ENCODE data around the gene REEP6. TPM values are rescaled to one million over a fixed set of nuclear protein-coding genes. Genes with fewer than 3 reads are reported as not detected.

Gene REEP6
- polyA plus RNA-seq, 4 donors = 167 to 363 (median 244) TPM

- Histone ChIP-seq H3K4me3 (ENCODE audit: low read depth in 1 of 3, low read length in 3 of 3) (peak overlapping the region; percentile 25 to 59 (median 57)), H3K27me3 (ENCODE audit: control insufficient read depth in 3 of 3, insufficient read depth in 3 of 3, low read length in 3 of 3) (peaks cover 0 to 6% (median 2%) of the 10 kb centered on the region in 3 donors), H3K4me1 (ENCODE audit: control insufficient read depth in 3 of 3, insufficient read depth in 2 of 3, low read depth in 1 of 3, low read length in 2 of 3) (peaks cover 2 to 30% (median 6%) of the 10 kb centered on the region in 3 donors), H3K36me3 (ENCODE audit: control insufficient read depth in 3 of 3, insufficient read depth in 2 of 3, low read depth in 1 of 3, low read length in 3 of 3) (peaks cover 0 to 4% (median 0%) of the 10 kb centered on the region in 3 donors), H3K9me3 (ENCODE audit: control insufficient read depth in 2 of 2, insufficient read depth in 1 of 2, low read depth in 1 of 2, low read length in 1 of 2) (no peaks in the 10 kb centered on the region), H3K27ac (ENCODE audit: low read depth in 1 of 3, low read length in 2 of 3) (peak overlapping the region; percentile 70 to 88 (median 87))
- DNase-seq = no peak
- FAIRE-seq = no peak
- WGBS, 3 donors = 17 to 20% (median 17%) methylated on average over 37 of the region's 37 CpGs
Measured at GRCh38 chr19:1489463-1490310, 1.3 kb upstream of the REEP6 start.

- Histone ChIP-seq H3K4me1 (ENCODE audit: control insufficient read depth in 3 of 3, insufficient read depth in 2 of 3, low read depth in 1 of 3, low read length in 2 of 3) (peaks cover 2 to 38% (median 8%) of the 10 kb centered on the region in 3 donors), H3K36me3 (ENCODE audit: control insufficient read depth in 3 of 3, insufficient read depth in 2 of 3, low read depth in 1 of 3, low read length in 3 of 3) (peaks cover 0 to 12% (median 0%) of the 10 kb centered on the region in 3 donors), H3K27ac (ENCODE audit: low read depth in 1 of 3, low read length in 2 of 3) (peak within 1 kb of the TSS; percentile 87 to 97 (median 88)), H3K27me3 (ENCODE audit: control insufficient read depth in 3 of 3, insufficient read depth in 3 of 3, low read length in 3 of 3) (peaks cover 0 to 6% (median 2%) of the 10 kb centered on the region in 3 donors), H3K9me3 (ENCODE audit: control insufficient read depth in 2 of 2, insufficient read depth in 1 of 2, low read depth in 1 of 2, low read length in 1 of 2) (no peaks in the 10 kb centered on the region), H3K4me3 (ENCODE audit: low read depth in 1 of 3, low read length in 3 of 3) (peak within 1 kb of the TSS; percentile 25 to 97 (median 81))
- WGBS, 3 donors = 1% methylated on average over 69 to 74 of the region's 74 CpGs
- FAIRE-seq (peak; percentile 23), DNase-seq (peak; percentile 99)
Measured at GRCh38 chr19:1490311-1491113, 469 bp upstream of the REEP6 start, which contains the start of gene PCSK4. Gene PCSK4, minus strand, starts transcription at chr19:1490350. Its CDS starts 4 bp downstream, at chr19:1490346.

- H3K4me1 ChIP-seq (ENCODE audit: control insufficient read depth in 3 of 3, insufficient read depth in 2 of 3, low read depth in 1 of 3, low read length in 2 of 3) = peaks cover 2 to 51% (median 8%) of the 10 kb centered on the region in 3 donors
Measured at GRCh38 chr19:1491849-1492170, 829 bp downstream of the REEP6 start.

GRCh38 chr19:1492474-1493006 lies 1.6 kb downstream of the REEP6 start:
- FAIRE-seq = no peak
- H3K4me1 ChIP-seq (ENCODE audit: control insufficient read depth in 3 of 3, insufficient read depth in 2 of 3, low read depth in 1 of 3, low read length in 2 of 3) = peaks cover 2 to 59% (median 8%) of the 10 kb centered on the region in 3 donors
- DNase-seq = peak; percentile 77 to 92
- H3K9me3 ChIP-seq (ENCODE audit: control insufficient read depth in 2 of 2, insufficient read depth in 1 of 2, low read depth in 1 of 2, low read length in 1 of 2) = no peaks in the 10 kb centered on the region
- H3K27ac ChIP-seq (ENCODE audit: low read depth in 1 of 3, low read length in 2 of 3) = peak overlapping the region; percentile 65 to 97 (median 80)
- H3K4me3 ChIP-seq (ENCODE audit: low read depth in 1 of 3, low read length in 3 of 3) = peak overlapping the region in 2 of 3 donors; percentile 81 to 97
- peaks cover 0 to 6% (median 5%) of the 10 kb centered on the region in 3 donors for H3K27me3 ChIP-seq (ENCODE audit: control insufficient read depth in 3 of 3, insufficient read depth in 3 of 3, low read length in 3 of 3)
- H3K36me3 ChIP-seq (ENCODE audit: control insufficient read depth in 3 of 3, insufficient read depth in 2 of 3, low read depth in 1 of 3, low read length in 3 of 3) = peaks cover 0 to 32% (median 0%) of the 10 kb centered on the region in 3 donors
- 21 to 59% (median 26%) methylated on average over 10 of the region's 10 CpGs for WGBS, 3 donors

More at GRCh38 chr19:1491849-1492170, 829 bp downstream of the REEP6 start:
- peak overlapping the region; percentile 65 to 97 (median 80) for H3K27ac ChIP-seq (ENCODE audit: low read depth in 1 of 3, low read length in 2 of 3)
- H3K4me3 ChIP-seq (ENCODE audit: low read depth in 1 of 3, low read length in 3 of 3) = peak overlapping the region in 2 of 3 donors; percentile 81 to 97
- H3K27me3 ChIP-seq (ENCODE audit: control insufficient read depth in 3 of 3, insufficient read depth in 3 of 3, low read length in 3 of 3) = peaks cover 0 to 6% (median 2%) of the 10 kb centered on the region in 3 donors
- FAIRE-seq (no peak), DNase-seq (peak; percentile 37 to 53)
- no peaks in the 10 kb centered on the region for H3K9me3 ChIP-seq (ENCODE audit: control insufficient read depth in 2 of 2, insufficient read depth in 1 of 2, low read depth in 1 of 2, low read length in 1 of 2)
- 21 to 41% (median 33%) methylated on average over 12 of the region's 12 CpGs for WGBS, 3 donors
- H3K36me3 ChIP-seq (ENCODE audit: control insufficient read depth in 3 of 3, insufficient read depth in 2 of 3, low read depth in 1 of 3, low read length in 3 of 3) = peaks cover 0 to 25% (median 0%) of the 10 kb centered on the region in 3 donors

DNA sequence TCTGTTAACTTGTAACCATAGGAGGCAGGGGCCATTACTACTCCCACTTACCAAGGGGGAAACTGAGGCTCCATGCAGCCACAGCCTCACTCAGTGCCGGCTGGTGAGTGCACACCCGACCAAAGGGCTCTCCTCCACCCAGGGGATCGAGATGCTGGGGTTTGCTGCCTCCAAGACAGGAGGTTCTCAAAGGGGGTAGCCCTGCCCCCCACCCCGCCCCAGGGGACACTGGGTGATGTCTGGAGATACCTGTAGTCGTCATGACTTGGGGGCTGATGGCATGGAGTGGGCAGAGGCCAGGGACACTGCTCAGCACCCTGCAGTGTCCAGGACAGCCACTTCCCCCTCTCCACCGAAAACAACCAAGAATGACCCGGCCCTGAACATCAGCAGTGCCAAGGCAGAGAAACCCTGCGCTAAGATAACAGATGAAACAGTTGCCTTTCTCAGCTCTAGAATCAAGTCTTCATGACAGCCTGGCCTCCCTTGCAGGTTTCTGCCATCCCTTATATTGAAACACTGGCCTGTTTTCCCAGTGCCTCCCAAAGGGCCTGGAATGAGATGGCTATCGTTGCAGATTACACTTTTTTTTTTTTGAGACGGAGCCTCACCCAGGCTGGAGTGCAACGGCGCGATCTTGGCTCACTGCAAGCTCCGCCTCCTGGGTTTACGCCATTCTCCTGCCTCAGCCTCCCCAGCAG lies 3.3 kb downstream of the REEP6 start:
- H3K27ac ChIP-seq (ENCODE audit: low read depth in 1 of 3, low read length in 2 of 3) = peak overlapping the region; percentile 65 to 82 (median 80)
- FAIRE-seq (no peak), DNase-seq (peak in 1 of 2 donors; percentile 62)
- no peaks in the 10 kb centered on the region for H3K9me3 ChIP-seq (ENCODE audit: control insufficient read depth in 2 of 2, insufficient read depth in 1 of 2, low read depth in 1 of 2, low read length in 1 of 2)
- peaks cover 0 to 38% (median 0%) of the 10 kb centered on the region in 3 donors for H3K36me3 ChIP-seq (ENCODE audit: control insufficient read depth in 3 of 3, insufficient read depth in 2 of 3, low read depth in 1 of 3, low read length in 3 of 3)
- peaks cover 2 to 66% (median 8%) of the 10 kb centered on the region in 3 donors for H3K4me1 ChIP-seq (ENCODE audit: control insufficient read depth in 3 of 3, insufficient read depth in 2 of 3, low read depth in 1 of 3, low read length in 2 of 3)
- peaks cover 0 to 6% (median 5%) of the 10 kb centered on the region in 3 donors for H3K27me3 ChIP-seq (ENCODE audit: control insufficient read depth in 3 of 3, insufficient read depth in 3 of 3, low read length in 3 of 3)
- WGBS, 3 donors = 26 to 48% (median 33%) methylated on average over 15 of the region's 15 CpGs
- no peak overlapping the region for H3K4me3 ChIP-seq (ENCODE audit: low read depth in 1 of 3, low read length in 3 of 3)

- H3K4me1 ChIP-seq (ENCODE audit: control insufficient read depth in 3 of 3, insufficient read depth in 2 of 3, low read depth in 1 of 3, low read length in 2 of 3) = peaks cover 0 to 58% (median 4%) of the 10 kb centered on the region in 3 donors
- peaks cover 0 to 6% (median 5%) of the 10 kb centered on the region in 3 donors for H3K27me3 ChIP-seq (ENCODE audit: control insufficient read depth in 3 of 3, insufficient read depth in 3 of 3, low read length in 3 of 3)
- DNase-seq = no peak
- H3K4me3 ChIP-seq (ENCODE audit: low read depth in 1 of 3, low read length in 3 of 3) = no peak overlapping the region
- no peak for FAIRE-seq
- no peak overlapping the region for H3K27ac ChIP-seq (ENCODE audit: low read depth in 1 of 3, low read length in 2 of 3)
- peaks cover 0 to 38% (median 0%) of the 10 kb centered on the region in 3 donors for H3K36me3 ChIP-seq (ENCODE audit: control insufficient read depth in 3 of 3, insufficient read depth in 2 of 3, low read depth in 1 of 3, low read length in 3 of 3)
- 87 to 88% (median 88%) methylated on average over 37 of the region's 37 CpGs for WGBS, 3 donors
- peaks cover 0 to 5% of the 10 kb centered on the region in 2 donors for H3K9me3 ChIP-seq (ENCODE audit: control insufficient read depth in 2 of 2, insufficient read depth in 1 of 2, low read depth in 1 of 2, low read length in 1 of 2)
Measured at GRCh38 chr19:1495051-1495798, 4.2 kb downstream of the REEP6 start.
